ENCODE data around the gene PDE3B. TPM values are rescaled to one million over a fixed set of nuclear protein-coding genes. Genes with fewer than 3 reads are reported as not detected.

PDE3B gene
- total RNA-seq, 1 donor: 0.43 TPM

GRCh38 chr11:14905104-14906033 lies 261.8 kb downstream of the PDE3B start:
- peak overlapping the region; percentile 59 for H3K4me3 ChIP-seq (ENCODE audit: low read depth, low read length)
- TF ChIP-seq CTCF (IDR thresholded peaks at IDR 0.05; ENCODE audit: insufficient read depth, low read depth, low read length): no peak
- peak; percentile 33 for DNase-seq (ENCODE audit: low read depth)

GRCh38 chr11:14906578-14906977 lies 263.0 kb downstream of the PDE3B start:
- DNase-seq (ENCODE audit: low read depth): no peak
- no peak overlapping the region for H3K4me3 ChIP-seq (ENCODE audit: low read depth, low read length)
- TF ChIP-seq CTCF (IDR thresholded peaks at IDR 0.05; ENCODE audit: insufficient read depth, low read depth, low read length): no peak

- no peak for DNase-seq (ENCODE audit: low read depth)
- TF ChIP-seq CTCF (IDR thresholded peaks at IDR 0.05; ENCODE audit: insufficient read depth, low read depth, low read length): no peak
- no peak overlapping the region for H3K4me3 ChIP-seq (ENCODE audit: low read depth, low read length)
Observed at GRCh38 chr11:14906993-14907392, 263.4 kb downstream of the PDE3B start.

- peak; percentile 30 for DNase-seq (ENCODE audit: low read depth)
- H3K4me3 ChIP-seq (ENCODE audit: low read depth, low read length): no peak overlapping the region
- TF ChIP-seq CTCF (IDR thresholded peaks at IDR 0.05; ENCODE audit: insufficient read depth, low read depth, low read length): peak; percentile 73
Observed at GRCh38 chr11:14907411-14908213, 264.0 kb downstream of the PDE3B start.

- no peak overlapping the region for H3K4me3 ChIP-seq (ENCODE audit: low read depth, low read length)
- TF ChIP-seq CTCF (IDR thresholded peaks at IDR 0.05; ENCODE audit: insufficient read depth, low read depth, low read length): peak; percentile 67
- DNase-seq (ENCODE audit: low read depth): peak; percentile 60
Observed at GRCh38 chr11:14908214-14908880, 264.7 kb downstream of the PDE3B start.

- no peak overlapping the region for H3K4me3 ChIP-seq (ENCODE audit: low read depth, low read length)
- no peak for DNase-seq (ENCODE audit: low read depth)
- no peak for TF ChIP-seq CTCF (IDR thresholded peaks at IDR 0.05; ENCODE audit: insufficient read depth, low read depth, low read length)
Observed at GRCh38 chr11:14914536-14914935, 270.9 kb downstream of the PDE3B start.

Measured in fibroblast of villous mesenchyme (primary cell).